ENCODE measurements around the gene RERE.
"Not testable (repeated sequence)": the region's sequence is repeated elsewhere in the genome, so short reads cannot be mapped to it uniquely, and the experiment has no call there.

The RERE gene

GRCh38 chr1:8794605-8795004 is 22.8 kb downstream of the RERE start:
- DNase-seq = no peak

GRCh38 chr1:8791819-8792218 is 25.6 kb downstream of the RERE start:
- DNase-seq = no peak

- no peak for DNase-seq
These were observed 26.5 kb downstream of the RERE start for GRCh38 chr1:8790987-8791386.

- no peak for DNase-seq
These were observed 27.0 kb downstream of the RERE start for GRCh38 chr1:8790478-8790877.

GRCh38 chr1:8789314-8790214 is 27.9 kb downstream of the RERE start:
- no peak for DNase-seq

- DNase-seq = no peak
These were observed 30.2 kb downstream of the RERE start for GRCh38 chr1:8787218-8787617.

GRCh38 chr1:8786204-8786603 is 31.2 kb downstream of the RERE start:
- not testable (repeated sequence) for DNase-seq

- no peak for DNase-seq
These were observed 34.5 kb downstream of the RERE start for GRCh38 chr1:8782955-8783354.

GRCh38 chr1:8782001-8782620 is 35.3 kb downstream of the RERE start:
- no peak for DNase-seq

- no peak for DNase-seq
These were observed 37.0 kb downstream of the RERE start for GRCh38 chr1:8780405-8780804.

GRCh38 chr1:8777867-8778266 is 39.6 kb downstream of the RERE start:
- DNase-seq = no peak

GRCh38 chr1:8776104-8776503 is 41.3 kb downstream of the RERE start:
- no peak for DNase-seq

- DNase-seq = no peak
These were observed 50.4 kb downstream of the RERE start for GRCh38 chr1:8767006-8767405.

GRCh38 chr1:8765198-8765597 is 52.2 kb downstream of the RERE start:
- no peak for DNase-seq

- no peak for DNase-seq
These were observed 53.0 kb downstream of the RERE start for GRCh38 chr1:8764293-8764937.

GRCh38 chr1:8763888-8764287 is 53.6 kb downstream of the RERE start:
- DNase-seq = no peak

- no peak for DNase-seq
These were observed 62.4 kb downstream of the RERE start for GRCh38 chr1:8754993-8755392.

- no peak for DNase-seq
These were observed 63.2 kb downstream of the RERE start for GRCh38 chr1:8754247-8754650.

GRCh38 chr1:8753736-8754135 is 63.7 kb downstream of the RERE start:
- DNase-seq = no peak

GRCh38 chr1:8752921-8753713 is 64.3 kb downstream of the RERE start:
- no peak for DNase-seq

- DNase-seq = no peak
These were observed 65.0 kb downstream of the RERE start for GRCh38 chr1:8752411-8752810.

- DNase-seq = no peak
These were observed 65.5 kb downstream of the RERE start for GRCh38 chr1:8751984-8752383.
